Panc1 (cell line): ENCODE results near the gene TMEM50A.
A peak's percentile ranks its signal among the peaks of the same experiment; 100 is the strongest.

Experiments used
- POLR2AphosphoS5 ChIP-seq: IDR thresholded peaks from 2 replicates; pipeline ENCODE4 v1.6.1; 2012; ENCODE audit warnings: mild to moderate bottlenecking, low read depth, low read length, moderate library complexity
- TCF7L2 ChIP-seq: IDR thresholded peaks from 2 replicates; pipeline ENCODE4 v1.6.1; 2011; ENCODE audit warnings: mild to moderate bottlenecking, low read depth, low read length, inconsistent platforms
- TF ChIP-seq, protein P1 (sequence below): fragments of 450-650 bp; IDR thresholded peaks from 2 replicates; pipeline ENCODE4 v1.5.1; 2017; ENCODE audit warnings: mild to moderate bottlenecking

DNA sequence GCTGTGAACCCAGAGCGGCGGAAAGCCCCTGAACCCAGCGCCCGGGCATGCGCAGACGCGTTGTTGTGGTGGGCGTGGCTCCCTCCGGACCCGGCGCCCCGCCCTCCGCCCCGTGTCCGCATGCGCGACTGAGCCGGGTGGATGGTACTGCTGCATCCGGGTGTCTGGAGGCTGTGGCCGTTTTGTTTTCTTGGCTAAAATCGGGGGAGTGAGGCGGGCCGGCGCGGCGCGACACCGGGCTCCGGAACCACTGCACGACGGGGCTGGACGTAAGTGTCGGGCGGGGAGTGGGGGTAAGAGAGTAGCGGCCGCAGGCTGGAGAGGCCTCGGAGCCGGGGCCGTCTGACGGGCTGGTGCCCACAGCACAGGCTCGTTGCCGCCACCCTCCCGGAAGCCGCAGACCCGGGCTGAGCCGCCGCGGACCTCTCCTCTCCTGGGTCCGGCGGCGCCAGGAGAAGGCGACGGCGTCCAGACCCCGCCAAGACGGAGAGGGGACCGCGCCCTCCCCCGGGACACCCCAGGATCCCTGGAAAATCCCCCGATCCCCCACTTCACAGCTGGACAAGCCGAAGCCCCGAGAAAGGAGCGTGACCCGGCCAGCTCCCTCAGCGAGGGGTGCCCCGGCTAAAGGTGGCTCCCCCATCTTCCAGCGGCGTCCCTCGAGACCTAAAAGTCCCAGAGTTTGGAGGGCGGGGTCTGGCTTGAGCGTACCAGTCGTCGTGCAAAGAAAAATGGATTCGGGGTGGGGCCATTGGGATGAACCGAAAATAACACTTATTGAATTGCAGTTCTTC lies at the start of gene TMEM50A:
- TF ChIP-seq, protein P1, sequence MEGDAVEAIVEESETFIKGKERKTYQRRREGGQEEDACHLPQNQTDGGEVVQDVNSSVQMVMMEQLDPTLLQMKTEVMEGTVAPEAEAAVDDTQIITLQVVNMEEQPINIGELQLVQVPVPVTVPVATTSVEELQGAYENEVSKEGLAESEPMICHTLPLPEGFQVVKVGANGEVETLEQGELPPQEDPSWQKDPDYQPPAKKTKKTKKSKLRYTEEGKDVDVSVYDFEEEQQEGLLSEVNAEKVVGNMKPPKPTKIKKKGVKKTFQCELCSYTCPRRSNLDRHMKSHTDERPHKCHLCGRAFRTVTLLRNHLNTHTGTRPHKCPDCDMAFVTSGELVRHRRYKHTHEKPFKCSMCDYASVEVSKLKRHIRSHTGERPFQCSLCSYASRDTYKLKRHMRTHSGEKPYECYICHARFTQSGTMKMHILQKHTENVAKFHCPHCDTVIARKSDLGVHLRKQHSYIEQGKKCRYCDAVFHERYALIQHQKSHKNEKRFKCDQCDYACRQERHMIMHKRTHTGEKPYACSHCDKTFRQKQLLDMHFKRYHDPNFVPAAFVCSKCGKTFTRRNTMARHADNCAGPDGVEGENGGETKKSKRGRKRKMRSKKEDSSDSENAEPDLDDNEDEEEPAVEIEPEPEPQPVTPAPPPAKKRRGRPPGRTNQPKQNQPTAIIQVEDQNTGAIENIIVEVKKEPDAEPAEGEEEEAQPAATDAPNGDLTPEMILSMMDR = no peak
- TF ChIP-seq POLR2AphosphoS5 = peak; percentile 78
- TF ChIP-seq TCF7L2 = no peak
